H1 (cell line): ENCODE measurements around the gene GPSM3. TPM values are rescaled to one million over a fixed set of nuclear protein-coding genes. Genes with fewer than 3 reads are reported as not detected.

Source experiments
- CTCF ChIA-PET: fragments of 300-600 bp; sonication (Branson Sonifier 250); formaldehyde crosslinking; loops from one replicate; lab custom pipeline; 2021; ENCODE audit not compliant: partially characterized antibody; lab: Charles Lee
- POLR2A ChIA-PET: fragments of 300-600 bp; sonication (Branson Sonifier 250); formaldehyde crosslinking; loops from one replicate; lab custom pipeline; 2021; ENCODE audit warnings: inconsistent platforms; ENCODE audit not compliant: partially characterized antibody; lab: Charles Lee
- DNase-seq, 2 experiments: peaks; one replicate each; pipeline versions ENCODE4 v3.0.0 to v3.0.0-alpha.2; 2010 to 2022; ENCODE audit warnings: low spot score in 2 of 2, low read depth in 1 of 2, mixed read lengths in 1 of 2
- FAIRE-seq: peaks from 2 replicates; lab custom pipeline; 2011; peaks lifted over from hg19 to GRCh38; lab: Jason Lieb, UNC
- H2AFZ ChIP-seq: 2 replicates; pipeline ENCODE4 v1.8.1; 2012; ENCODE audit warnings: low read length, inconsistent platforms
- H2AK5ac ChIP-seq: 2 replicates; pipeline ENCODE4 v1.6.1; 2013; ENCODE audit warnings: low read depth, low read length
- H2BK120ac ChIP-seq: replicated peaks from 2 replicates; pipeline ENCODE3; 2013; ENCODE audit warnings: low read depth, low read length, inconsistent platforms
- H2BK12ac ChIP-seq: 2 replicates; pipeline ENCODE4 v1.6.1; 2013; ENCODE audit warnings: low read depth, low read length
- H2BK15ac ChIP-seq: 2 replicates; pipeline ENCODE4 v1.6.1; 2013; ENCODE audit warnings: low read length
- H2BK20ac ChIP-seq: 2 replicates; pipeline ENCODE4 v1.6.1; 2013; ENCODE audit warnings: low read length
- H2BK5ac ChIP-seq: 2 replicates; pipeline ENCODE4 v1.6.1; 2013; ENCODE audit warnings: low read depth, low read length
- H3K14ac ChIP-seq: 2 replicates; pipeline ENCODE4 v1.6.1; 2013; ENCODE audit warnings: inconsistent platforms; ENCODE audit not compliant: insufficient read length
- H3K18ac ChIP-seq: 2 replicates; pipeline ENCODE4 v1.6.1; 2013; ENCODE audit warnings: low read length; ENCODE audit errors: extremely low read depth
- H3K23ac ChIP-seq: 2 replicates; pipeline ENCODE4 v1.6.1; 2013; ENCODE audit warnings: inconsistent platforms; ENCODE audit not compliant: insufficient read length
- H3K23me2 ChIP-seq: 2 replicates; pipeline ENCODE4 v1.6.1; 2013; ENCODE audit warnings: low read depth, low read length
- H3K27ac ChIP-seq: 2 replicates; pipeline ENCODE4 v1.6.1; 2011; ENCODE audit warnings: low read depth, low read length, inconsistent platforms
- H3K27me3 ChIP-seq, 4 experiments: replicated peaks in 1 of 4; 1 replicate in 1 of 4; 2 replicates in 3 of 4; pipeline versions ENCODE4 v1.6.1 to v1.8.1; 2011 to 2013; ENCODE audit warnings: low read length in 3 of 4, mild to moderate bottlenecking in 3 of 4, inconsistent platforms in 2 of 4, mixed read lengths in 2 of 4, moderate library complexity in 1 of 4; ENCODE audit not compliant: control insufficient read depth in 3 of 4, insufficient read depth in 3 of 4; ENCODE audit errors: extremely low read depth in 1 of 4
- H3K36me3 ChIP-seq, 4 experiments: 2 replicates each; pipeline versions ENCODE4 v1.6.1 to v1.8.1; 2011 to 2013; ENCODE audit warnings: mild to moderate bottlenecking in 4 of 4, low read length in 3 of 4, moderate library complexity in 2 of 4, control low read depth in 1 of 4, inconsistent platforms in 1 of 4; ENCODE audit not compliant: insufficient read depth in 4 of 4, control insufficient read depth in 2 of 4
- H3K4ac ChIP-seq: replicated peaks from 2 replicates; pipeline ENCODE3; 2013; ENCODE audit warnings: low read length, low read depth, mixed read lengths, inconsistent platforms; ENCODE audit not compliant: insufficient read length
- H3K4me1 ChIP-seq, 4 experiments: replicated peaks in 1 of 4; 1 replicate in 1 of 4; 2 replicates in 3 of 4; pipeline versions ENCODE4 v1.6.1 to v1.8.1; 2011 to 2013; ENCODE audit warnings: low read length in 3 of 4, inconsistent platforms in 2 of 4, mixed read lengths in 1 of 4; ENCODE audit not compliant: insufficient read depth in 4 of 4, control insufficient read depth in 3 of 4
- H3K4me2 ChIP-seq, 2 experiments: 2 replicates each; pipeline versions ENCODE4 v1.6.1 to v1.8.1; 2011 to 2013; ENCODE audit warnings: low read depth in 2 of 2, low read length in 2 of 2, control low read depth in 1 of 2, inconsistent platforms in 1 of 2, mild to moderate bottlenecking in 1 of 2; ENCODE audit not compliant: insufficient read depth in 1 of 2
- H3K4me3 ChIP-seq, 4 experiments: fragments of 200-600, 300-600 bp in 1 of 4; sonication (generic), shearing (Covaris generic), sonication (Bioruptor Twin) in 1 of 4; 2 replicates each; pipeline versions ENCODE4 v1.5.1 to v1.8.1; 2011 to 2016; ENCODE audit warnings: low read length in 4 of 4, low read depth in 3 of 4, control low read depth in 2 of 4, inconsistent platforms in 2 of 4, mild to moderate bottlenecking in 2 of 4, mixed read lengths in 1 of 4, moderate library complexity in 1 of 4; ENCODE audit not compliant: insufficient read depth in 2 of 4; ENCODE audit errors: extremely low read depth in 1 of 4
- H3K56ac ChIP-seq: replicated peaks from 2 replicates; pipeline ENCODE3; 2013; ENCODE audit warnings: low read depth, mild to moderate bottlenecking, mixed read lengths, low read length, inconsistent platforms; ENCODE audit not compliant: insufficient read length
- H3K79me1 ChIP-seq: 2 replicates; pipeline ENCODE4 v1.6.1; 2013; ENCODE audit warnings: low read depth, low read length, control low read depth
- H3K79me2 ChIP-seq, 2 experiments: 2 replicates each; pipeline versions ENCODE4 v1.6.1 to v1.8.1; 2012 to 2013; ENCODE audit warnings: low read length in 2 of 2, mild to moderate bottlenecking in 2 of 2, inconsistent platforms in 1 of 2; ENCODE audit not compliant: insufficient read depth in 2 of 2, control insufficient read depth in 1 of 2
- H3K9ac ChIP-seq, 4 experiments: replicated peaks in 1 of 4; 1 replicate in 1 of 4; 2 replicates in 3 of 4; pipeline versions ENCODE4 v1.6.1 to v1.8.1; 2011 to 2013; ENCODE audit warnings: low read depth in 3 of 4, low read length in 3 of 4, control low read depth in 2 of 4, mild to moderate bottlenecking in 2 of 4, moderate library complexity in 2 of 4, inconsistent platforms in 1 of 4; ENCODE audit errors: extremely low read depth in 1 of 4
- H3K9me3 ChIP-seq, 2 experiments: 2 replicates each; pipeline versions ENCODE4 v1.6.1 to v1.8.1; 2012 to 2013; ENCODE audit warnings: mild to moderate bottlenecking in 2 of 2, moderate library complexity in 2 of 2, control low read depth in 1 of 2, inconsistent platforms in 1 of 2, low read depth in 1 of 2, low read length in 1 of 2, mixed read lengths in 1 of 2; ENCODE audit not compliant: insufficient read depth in 2 of 2
- H4K20me1 ChIP-seq, 2 experiments: replicated peaks in 1 of 2; 2 replicates each; pipeline versions ENCODE3 to v1.8.1; 2011 to 2013; ENCODE audit warnings: inconsistent platforms in 2 of 2, low read length in 2 of 2, mild to moderate bottlenecking in 1 of 2; ENCODE audit not compliant: insufficient read depth in 2 of 2, control insufficient read depth in 1 of 2
- H4K5ac ChIP-seq: 2 replicates; pipeline ENCODE4 v1.6.1; 2013; ENCODE audit warnings: low read length, low read depth, mixed read lengths, inconsistent platforms; ENCODE audit not compliant: insufficient read length
- H4K8ac ChIP-seq: 2 replicates; pipeline ENCODE4 v1.8.0; 2013; ENCODE audit warnings: mild to moderate bottlenecking, moderate library complexity, low read length, inconsistent platforms; ENCODE audit not compliant: insufficient read depth; ENCODE audit errors: extremely low read depth
- H4K91ac ChIP-seq: replicated peaks from 2 replicates; pipeline ENCODE3; 2013; ENCODE audit warnings: low read length, mixed read lengths, inconsistent platforms; ENCODE audit not compliant: insufficient read length
- BCL11A ChIP-seq, 2 experiments: IDR thresholded peaks; one replicate each; pipeline ENCODE4 v1.6.1; 2011; ENCODE audit warnings: low read depth in 2 of 2, low read length in 2 of 2, mild to moderate bottlenecking in 2 of 2
- CHD1 ChIP-seq: IDR thresholded peaks from 2 replicates; pipeline ENCODE4 v1.6.1; 2012; ENCODE audit warnings: low read depth, low read length, improper control_type of control experiment
- GABPA ChIP-seq: IDR thresholded peaks from 2 replicates; pipeline ENCODE4 v1.6.1; 2011; ENCODE audit warnings: mild to moderate bottlenecking, low read length, moderate library complexity, borderline replicate concordance; ENCODE audit not compliant: insufficient read depth
- KDM1A ChIP-seq: fragments of 200-600, 300-600 bp; sonication (generic); IDR thresholded peaks from 2 replicates; pipeline ENCODE4 v1.7.1; 2016; ENCODE audit warnings: mild to moderate bottlenecking, low read length, borderline replicate concordance
- POLR2A ChIP-seq, 2 experiments: IDR thresholded peaks; 1 replicate in 1 of 2; 2 replicates in 1 of 2; pipeline ENCODE4 v1.6.1; 2011; ENCODE audit warnings: low read depth in 2 of 2, low read length in 2 of 2, mild to moderate bottlenecking in 2 of 2; ENCODE audit errors: control extremely low read depth in 1 of 2
- POU5F1 ChIP-seq: IDR thresholded peaks from 2 replicates; pipeline ENCODE4 v1.6.1; 2011; ENCODE audit warnings: low read depth, mild to moderate bottlenecking, low read length, moderate library complexity
- RAD21 ChIP-seq, 2 experiments: IDR thresholded peaks in 1 of 2; conservative IDR thresholded peaks in 1 of 2; 2 replicates each; pipeline ENCODE4 v1.6.1; 2011; ENCODE audit warnings: low read depth in 2 of 2, low read length in 2 of 2, improper control_type of control experiment in 1 of 2, inconsistent platforms in 1 of 2, mild to moderate bottlenecking in 1 of 2, moderate library complexity in 1 of 2
- RFX5 ChIP-seq: IDR thresholded peaks from 2 replicates; pipeline ENCODE4 v1.6.1; 2011; ENCODE audit warnings: low read depth, low read length, improper control_type of control experiment, borderline replicate concordance
- SIRT6 ChIP-seq: IDR thresholded peaks from one replicate; pipeline ENCODE4 v1.7.1; 2012; ENCODE audit warnings: low read length, inconsistent platforms
- TAF7 ChIP-seq: optimal IDR thresholded peaks from 2 replicates; pipeline ENCODE3; 2011; ENCODE audit warnings: low read depth, mild to moderate bottlenecking, inconsistent platforms, low read length, moderate library complexity, borderline replicate concordance
- TBP ChIP-seq: IDR thresholded peaks from 2 replicates; pipeline ENCODE4 v1.6.1; 2011; ENCODE audit warnings: low read depth, low read length, improper control_type of control experiment
- TCF12 ChIP-seq: IDR thresholded peaks from 2 replicates; pipeline ENCODE4 v1.6.1; 2011; ENCODE audit warnings: low read depth, mild to moderate bottlenecking, low read length
- WGBS, 2 experiments: shearing (Covaris generic) in 1 of 2; methylation state at CpG; one replicate each; pipeline versions ENCODE4 v1.1.6 to v1.1.7; 2013 to 2015; ENCODE audit warnings: low lambda C conversion rate in 2 of 2, mixed read lengths in 2 of 2, inconsistent platforms in 1 of 2, low coverage in 1 of 2, missing lambda C conversion rate in 1 of 2; ENCODE audit not compliant: insufficient replicate concordance in 2 of 2, insufficient coverage in 1 of 2, insufficient read length in 1 of 2; ENCODE audit errors: extremely low coverage in 1 of 2, missing lambda C conversion rate in 1 of 2; 5-methylcytosine and 5-hydroxymethylcytosine counted together
- polyA plus RNA-seq, 7 experiments: library from polyadenylated mRNA; depleted of rRNA in 3 of 7; stranded (reverse) in 5 of 7; unstranded in 2 of 7; fragments of >200 nt in 5 of 7; fragments of 200-250 nt in 2 of 7; gene quantifications; 1 replicate in 5 of 7; 2 replicates in 1 of 7; 4 replicates in 1 of 7; pipeline versions ENCODE4 v1.2.1 to v1.2.3, GENCODE V29; 2011 to 2013; ENCODE audit warnings: missing spikeins in 2 of 7, mixed read lengths in 2 of 7
- total RNA-seq: library from RNA; stranded (reverse); fragmentation: NEBNext Ultra II Directional; extraction: Animal tissue kit (Norgen Biotek cat#: 25700); gene quantifications from 2 replicates; pipeline ENCODE4 v1.2.1, GENCODE V29; 2021
- TF ChIP-seq, protein P1 (sequence below): IDR thresholded peaks from 2 replicates; pipeline ENCODE4 v1.6.1; 2011; ENCODE audit warnings: low read depth, mild to moderate bottlenecking, low read length; ENCODE audit not compliant: insufficient read depth

Gene GPSM3
- total and polyA plus RNA-seq, 2 of the 8 experiments (the other 6 are each of a cell fraction or from before 2014, with no cell fraction given), result 6.6 to 9.8 TPM

DNA sequence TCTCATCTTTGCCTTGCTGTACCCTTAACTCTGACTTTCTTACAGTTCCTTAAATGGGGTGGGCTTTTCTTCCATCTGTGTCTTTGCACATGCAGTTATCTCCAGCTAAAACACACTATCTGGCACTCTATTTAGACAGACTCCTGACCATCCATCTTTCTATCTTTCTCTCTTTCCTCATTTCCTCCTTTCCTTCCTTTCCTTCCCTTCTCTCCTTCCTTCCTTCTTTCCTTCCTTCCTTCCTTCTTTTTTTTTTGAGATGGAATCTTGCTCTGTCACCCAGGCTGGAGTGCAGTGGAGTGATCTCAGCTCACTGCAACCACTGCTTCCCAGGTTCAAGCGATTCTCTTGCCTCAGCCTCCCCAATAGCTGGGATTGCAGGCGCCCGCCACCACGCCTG lies 23.2 kb upstream of the GPSM3 start:
- H2BK20ac ChIP-seq, result no peak overlapping the region
- no peaks in the 10 kb centered on the region for H3K4me1 ChIP-seq
- WGBS, 2 experiments, result no CpG with 5 or more reads among the region's 4 CpGs
- H2AFZ ChIP-seq, result no peak overlapping the region
- H3K23me2 ChIP-seq, result no peaks in the 10 kb centered on the region; the same call in 1 of the 2 replicates
- H3K14ac ChIP-seq, result no peak overlapping the region
- H3K23ac ChIP-seq, result no peak overlapping the region
- ChIA-PET CTCF (no interaction called here), POLR2A (interaction anchor here (0.7 kb wide), 1 partner anchor 71 kb away, joined by 3 read pairs; no protein-coding TSS in a partner anchor)
- H3K79me2 ChIP-seq, result no peaks in the 10 kb centered on the region
- no peak overlapping the region for H3K9ac ChIP-seq
- DNase-seq (no peak), FAIRE-seq (no peak)
- no peaks in the 10 kb centered on the region for H4K20me1 ChIP-seq
- H2BK5ac ChIP-seq, result no peak overlapping the region
- no peak overlapping the region for H3K4ac ChIP-seq
- H2BK12ac ChIP-seq, result no peak overlapping the region
- no peaks in the 10 kb centered on the region for H3K27me3 ChIP-seq
- H4K8ac ChIP-seq, result no peak overlapping the region
- no peaks in the 10 kb centered on the region for H3K36me3 ChIP-seq
- H2AK5ac ChIP-seq, result no peak overlapping the region
- no peak overlapping the region for H2BK15ac ChIP-seq
- no peak overlapping the region for H3K56ac ChIP-seq
- H3K4me3 ChIP-seq, result no peak overlapping the region
- H3K9me3 ChIP-seq, result no peaks in the 10 kb centered on the region
- H3K79me1 ChIP-seq, result no peaks in the 10 kb centered on the region; the same call in 1 of the 2 replicates
- H4K5ac ChIP-seq, result no peak overlapping the region
- H3K27ac ChIP-seq, result no peak overlapping the region
- no peak overlapping the region for H2BK120ac ChIP-seq
- H3K18ac ChIP-seq, result no peak overlapping the region
- no peak for TF ChIP-seq TCF12
- TF ChIP-seq SIRT6, result no peak
- no peak for TF ChIP-seq BCL11A (IDR thresholded peaks at IDR 0.05; ENCODE audit: low read depth in 2 of 2, low read length in 2 of 2)
- TF ChIP-seq TAF7, result no peak
- TF ChIP-seq, protein P1, sequence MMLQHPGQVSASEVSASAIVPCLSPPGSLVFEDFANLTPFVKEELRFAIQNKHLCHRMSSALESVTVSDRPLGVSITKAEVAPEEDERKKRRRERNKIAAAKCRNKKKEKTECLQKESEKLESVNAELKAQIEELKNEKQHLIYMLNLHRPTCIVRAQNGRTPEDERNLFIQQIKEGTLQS, result no peak
- TF ChIP-seq RFX5, result no peak
- no peak for TF ChIP-seq TBP
- TF ChIP-seq POLR2A (IDR thresholded peaks at IDR 0.05; ENCODE audit: control extremely low read depth in 1 of 2, low read depth in 2 of 2, low read length in 2 of 2), result no peak
- no peak for TF ChIP-seq GABPA
- no peak for TF ChIP-seq CHD1
- no peak for TF ChIP-seq RAD21 (IDR thresholded peaks at IDR 0.05 in 1 of 2, conservative IDR thresholded peaks at IDR 0.05 in 1 of 2; ENCODE audit: low read depth in 2 of 2, low read length in 2 of 2)
- no peak for TF ChIP-seq KDM1A
- TF ChIP-seq POU5F1, result no peak
- H4K91ac ChIP-seq, result no peak overlapping the region
- H3K4me2 ChIP-seq, result no peak overlapping the region
